ENCODE measurements around the gene LRP5.

DNA sequence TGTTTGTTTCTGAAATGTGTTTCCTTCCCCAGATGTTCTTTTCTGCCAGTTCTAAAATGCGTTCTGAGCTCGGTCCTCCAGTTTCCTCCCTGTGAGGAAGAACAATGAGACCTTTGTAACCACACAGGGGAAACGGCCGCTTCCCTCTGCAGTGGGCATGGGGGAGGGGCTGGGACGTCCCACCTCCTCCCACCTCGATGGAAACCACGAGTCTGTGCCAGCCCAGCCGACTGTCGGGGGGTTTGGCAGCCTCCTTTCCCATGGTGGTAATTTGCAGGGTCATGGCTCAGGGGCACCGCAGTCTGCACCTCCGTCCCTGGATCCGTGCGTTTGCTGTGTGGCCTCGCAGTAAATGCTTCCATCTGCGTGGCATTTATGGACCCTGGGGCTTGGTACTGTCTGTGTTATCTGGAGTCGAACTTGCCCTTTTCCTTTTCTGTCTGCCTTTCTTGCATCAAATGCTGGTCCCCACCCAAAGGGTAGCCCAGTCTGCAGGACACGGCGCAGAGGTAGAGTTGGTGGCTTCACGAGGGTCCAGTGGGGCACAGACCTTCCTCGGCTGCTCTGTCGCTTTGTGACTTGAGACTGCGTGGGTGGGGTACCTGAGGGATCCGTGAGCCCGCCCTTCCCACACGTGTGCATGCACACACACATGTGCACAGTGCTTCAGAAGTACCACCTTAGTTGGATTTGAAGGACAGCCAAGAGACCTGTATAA is 16.1 kb downstream of the LRP5 start:
- TF ChIP-seq, protein P1, sequence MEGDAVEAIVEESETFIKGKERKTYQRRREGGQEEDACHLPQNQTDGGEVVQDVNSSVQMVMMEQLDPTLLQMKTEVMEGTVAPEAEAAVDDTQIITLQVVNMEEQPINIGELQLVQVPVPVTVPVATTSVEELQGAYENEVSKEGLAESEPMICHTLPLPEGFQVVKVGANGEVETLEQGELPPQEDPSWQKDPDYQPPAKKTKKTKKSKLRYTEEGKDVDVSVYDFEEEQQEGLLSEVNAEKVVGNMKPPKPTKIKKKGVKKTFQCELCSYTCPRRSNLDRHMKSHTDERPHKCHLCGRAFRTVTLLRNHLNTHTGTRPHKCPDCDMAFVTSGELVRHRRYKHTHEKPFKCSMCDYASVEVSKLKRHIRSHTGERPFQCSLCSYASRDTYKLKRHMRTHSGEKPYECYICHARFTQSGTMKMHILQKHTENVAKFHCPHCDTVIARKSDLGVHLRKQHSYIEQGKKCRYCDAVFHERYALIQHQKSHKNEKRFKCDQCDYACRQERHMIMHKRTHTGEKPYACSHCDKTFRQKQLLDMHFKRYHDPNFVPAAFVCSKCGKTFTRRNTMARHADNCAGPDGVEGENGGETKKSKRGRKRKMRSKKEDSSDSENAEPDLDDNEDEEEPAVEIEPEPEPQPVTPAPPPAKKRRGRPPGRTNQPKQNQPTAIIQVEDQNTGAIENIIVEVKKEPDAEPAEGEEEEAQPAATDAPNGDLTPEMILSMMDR (conservative IDR thresholded peaks at IDR 0.05; ENCODE audit: low read depth, low read length) = no peak
- TF ChIP-seq EZH2 (IDR thresholded peaks at IDR 0.05; ENCODE audit: borderline replicate concordance, low read depth, low read length, poor library complexity, severe bottlenecking) = no peak
